Endothelial cell (in vitro differentiated cells): ENCODE measurements around the gene EFCAB6. TPM values are rescaled to one million over a fixed set of nuclear protein-coding genes. Genes with fewer than 3 reads are reported as not detected.

ENCODE experiments used
- DNase-seq: peaks from one replicate; pipeline ENCODE4 v3.0.0; 2021; ENCODE audit warnings: low spot score
- H3K27ac Mint-ChIP-seq: one replicate; pipeline ENCODE4 v1.8.0; 2021; ENCODE audit warnings: mixed read lengths, inconsistent platforms; ENCODE audit not compliant: unreplicated experiment
- H3K27me3 Mint-ChIP-seq: one replicate; pipeline ENCODE4 v1.8.0; 2021; ENCODE audit warnings: mild to moderate bottlenecking, moderate library complexity, mixed read lengths, inconsistent platforms; ENCODE audit not compliant: unreplicated experiment
- H3K36me3 Mint-ChIP-seq: one replicate; pipeline ENCODE4 v1.8.0; 2021; ENCODE audit warnings: mild to moderate bottlenecking, low read depth, mixed read lengths, inconsistent platforms; ENCODE audit not compliant: unreplicated experiment
- H3K4me1 Mint-ChIP-seq: one replicate; pipeline ENCODE4 v1.8.0; 2021; ENCODE audit warnings: mild to moderate bottlenecking, mixed read lengths, inconsistent platforms; ENCODE audit not compliant: unreplicated experiment
- H3K4me3 Mint-ChIP-seq: one replicate; pipeline ENCODE4 v1.8.0; 2021; ENCODE audit warnings: mild to moderate bottlenecking, mixed read lengths, inconsistent platforms; ENCODE audit not compliant: unreplicated experiment
- H3K9me3 Mint-ChIP-seq: one replicate; pipeline ENCODE4 v1.8.0; 2021; ENCODE audit warnings: mixed read lengths, inconsistent platforms; ENCODE audit not compliant: unreplicated experiment
- total RNA-seq: library from RNA; stranded (reverse); fragmentation: NEBNext Ultra II Directional; extraction: Animal tissue kit (Norgen Biotek cat#: 25700); gene quantifications from one replicate; pipeline ENCODE4 v1.2.1, GENCODE V29; 2021; ENCODE audit not compliant: unreplicated experiment
- TF ChIP-seq, protein P1 (sequence below): fragments of 200-600 bp; sonication (generic); IDR thresholded peaks from one replicate; pipeline ENCODE4 v1.5.0; 2021; ENCODE audit warnings: antibody characterized with exemption; ENCODE audit not compliant: unreplicated experiment

Gene EFCAB6
- total RNA-seq, 1 donor from 2014 or later: 0.69 TPM

DNA sequence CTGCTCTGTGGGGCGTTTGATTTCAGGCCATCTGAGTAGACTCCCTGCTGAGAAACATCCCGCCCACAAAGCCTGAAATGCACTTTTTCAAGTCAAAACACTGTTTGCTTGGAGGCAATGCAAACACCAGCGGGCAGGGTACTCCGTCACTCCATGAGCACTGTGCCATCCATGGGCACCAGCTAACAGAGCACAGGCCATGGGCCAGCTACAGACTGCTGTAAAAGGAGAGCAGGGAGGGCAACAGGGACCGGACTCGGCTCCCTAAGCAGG is 16.6 kb upstream of the EFCAB6 start:
- DNase-seq: no peak
- H3K27ac Mint-ChIP-seq: no peak overlapping the region
- TF ChIP-seq, protein P1, sequence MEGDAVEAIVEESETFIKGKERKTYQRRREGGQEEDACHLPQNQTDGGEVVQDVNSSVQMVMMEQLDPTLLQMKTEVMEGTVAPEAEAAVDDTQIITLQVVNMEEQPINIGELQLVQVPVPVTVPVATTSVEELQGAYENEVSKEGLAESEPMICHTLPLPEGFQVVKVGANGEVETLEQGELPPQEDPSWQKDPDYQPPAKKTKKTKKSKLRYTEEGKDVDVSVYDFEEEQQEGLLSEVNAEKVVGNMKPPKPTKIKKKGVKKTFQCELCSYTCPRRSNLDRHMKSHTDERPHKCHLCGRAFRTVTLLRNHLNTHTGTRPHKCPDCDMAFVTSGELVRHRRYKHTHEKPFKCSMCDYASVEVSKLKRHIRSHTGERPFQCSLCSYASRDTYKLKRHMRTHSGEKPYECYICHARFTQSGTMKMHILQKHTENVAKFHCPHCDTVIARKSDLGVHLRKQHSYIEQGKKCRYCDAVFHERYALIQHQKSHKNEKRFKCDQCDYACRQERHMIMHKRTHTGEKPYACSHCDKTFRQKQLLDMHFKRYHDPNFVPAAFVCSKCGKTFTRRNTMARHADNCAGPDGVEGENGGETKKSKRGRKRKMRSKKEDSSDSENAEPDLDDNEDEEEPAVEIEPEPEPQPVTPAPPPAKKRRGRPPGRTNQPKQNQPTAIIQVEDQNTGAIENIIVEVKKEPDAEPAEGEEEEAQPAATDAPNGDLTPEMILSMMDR: no peak
- peaks cover 3% of the 10 kb centered on the region for H3K4me1 Mint-ChIP-seq
- peaks cover 24% of the 10 kb centered on the region for H3K36me3 Mint-ChIP-seq
- H3K4me3 Mint-ChIP-seq: no peak overlapping the region
- H3K27me3 Mint-ChIP-seq: peaks cover 8% of the 10 kb centered on the region
- no peaks in the 10 kb centered on the region for H3K9me3 Mint-ChIP-seq

DNA sequence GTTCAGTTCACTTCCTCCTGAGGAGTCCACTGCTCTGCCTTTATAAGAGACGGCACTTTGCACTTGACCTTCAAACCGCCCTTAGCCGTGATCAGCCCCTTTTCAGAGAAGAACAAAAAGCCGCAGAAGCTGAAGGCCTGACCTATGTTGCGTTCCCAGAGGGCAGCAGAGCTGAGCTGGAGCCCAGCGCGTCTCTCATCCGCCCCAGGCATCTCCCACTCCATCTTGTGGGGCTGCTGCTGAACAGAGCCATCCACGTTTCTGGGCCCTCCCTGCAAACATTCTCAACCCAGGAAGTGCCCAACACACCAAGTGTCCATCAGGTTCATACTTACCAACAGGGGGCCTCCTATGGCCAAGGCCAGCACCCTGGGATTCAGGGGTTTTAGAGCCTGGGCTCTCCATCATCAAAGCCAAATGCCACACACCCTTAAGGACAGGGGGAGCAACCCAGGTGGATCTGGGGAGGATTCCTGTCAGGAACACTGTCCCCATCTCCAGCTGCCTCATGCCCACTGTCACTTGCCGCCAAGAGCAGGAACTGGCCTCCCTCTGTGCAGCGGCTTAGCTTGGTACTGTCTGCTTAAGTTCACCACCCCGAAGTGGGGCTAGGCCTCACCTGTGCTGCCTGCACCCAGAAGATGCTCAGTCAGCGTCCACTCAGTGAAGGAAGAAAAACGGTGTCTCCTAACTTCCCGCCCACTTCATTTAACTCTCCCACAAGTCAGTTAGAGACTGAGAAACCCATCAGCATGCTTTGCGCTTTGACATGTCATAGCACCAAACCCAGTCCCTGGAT is 16.0 kb upstream of the EFCAB6 start:
- no peak for DNase-seq
- peaks cover 24% of the 10 kb centered on the region for H3K36me3 Mint-ChIP-seq
- H3K4me3 Mint-ChIP-seq: no peak overlapping the region
- peaks cover 8% of the 10 kb centered on the region for H3K27me3 Mint-ChIP-seq
- peaks cover 6% of the 10 kb centered on the region for H3K4me1 Mint-ChIP-seq
- H3K9me3 Mint-ChIP-seq: no peaks in the 10 kb centered on the region
- TF ChIP-seq, protein P1: no peak
- no peak overlapping the region for H3K27ac Mint-ChIP-seq

DNA sequence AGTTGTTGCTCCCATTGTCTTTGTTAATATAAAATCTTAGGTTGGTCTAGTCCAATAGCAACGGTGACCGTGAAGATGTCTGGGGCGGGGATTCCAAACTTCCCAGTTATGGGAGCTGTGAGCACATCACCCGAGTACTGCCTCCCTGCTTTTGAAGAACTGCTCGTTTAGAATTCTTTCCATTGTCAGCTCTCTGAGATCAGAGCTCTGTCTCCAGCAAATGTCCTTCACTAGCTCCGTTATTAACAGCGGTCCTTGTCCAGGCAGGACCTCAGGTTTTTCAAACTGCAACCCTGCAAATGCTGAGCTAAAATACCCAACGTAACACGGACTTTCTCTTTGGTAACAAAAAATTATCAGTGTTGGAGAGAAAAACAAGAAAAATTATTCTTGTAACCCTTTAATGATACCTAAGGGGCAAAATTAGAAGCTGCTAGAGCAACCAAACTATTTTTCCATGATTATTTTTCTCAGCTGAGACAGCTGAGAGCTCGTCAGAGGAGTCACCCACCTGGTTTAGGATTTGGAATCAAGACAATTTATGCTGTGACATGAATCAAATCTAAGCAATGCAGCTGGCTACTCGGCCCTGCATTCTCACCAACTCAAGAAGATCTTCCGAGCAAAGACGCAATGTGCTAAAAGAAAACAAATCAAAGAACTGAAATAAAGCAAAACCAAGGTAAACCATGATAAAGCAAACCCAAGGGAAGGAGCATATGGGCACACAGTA is 15.1 kb upstream of the EFCAB6 start:
- Mint-ChIP-seq H3K36me3 (peaks cover 21% of the 10 kb centered on the region), H3K4me1 (peaks cover 13% of the 10 kb centered on the region), H3K4me3 (no peak overlapping the region), H3K27me3 (peaks cover 9% of the 10 kb centered on the region), H3K27ac (no peak overlapping the region), H3K9me3 (no peaks in the 10 kb centered on the region)
- TF ChIP-seq, protein P1: no peak
- DNase-seq: no peak

DNA sequence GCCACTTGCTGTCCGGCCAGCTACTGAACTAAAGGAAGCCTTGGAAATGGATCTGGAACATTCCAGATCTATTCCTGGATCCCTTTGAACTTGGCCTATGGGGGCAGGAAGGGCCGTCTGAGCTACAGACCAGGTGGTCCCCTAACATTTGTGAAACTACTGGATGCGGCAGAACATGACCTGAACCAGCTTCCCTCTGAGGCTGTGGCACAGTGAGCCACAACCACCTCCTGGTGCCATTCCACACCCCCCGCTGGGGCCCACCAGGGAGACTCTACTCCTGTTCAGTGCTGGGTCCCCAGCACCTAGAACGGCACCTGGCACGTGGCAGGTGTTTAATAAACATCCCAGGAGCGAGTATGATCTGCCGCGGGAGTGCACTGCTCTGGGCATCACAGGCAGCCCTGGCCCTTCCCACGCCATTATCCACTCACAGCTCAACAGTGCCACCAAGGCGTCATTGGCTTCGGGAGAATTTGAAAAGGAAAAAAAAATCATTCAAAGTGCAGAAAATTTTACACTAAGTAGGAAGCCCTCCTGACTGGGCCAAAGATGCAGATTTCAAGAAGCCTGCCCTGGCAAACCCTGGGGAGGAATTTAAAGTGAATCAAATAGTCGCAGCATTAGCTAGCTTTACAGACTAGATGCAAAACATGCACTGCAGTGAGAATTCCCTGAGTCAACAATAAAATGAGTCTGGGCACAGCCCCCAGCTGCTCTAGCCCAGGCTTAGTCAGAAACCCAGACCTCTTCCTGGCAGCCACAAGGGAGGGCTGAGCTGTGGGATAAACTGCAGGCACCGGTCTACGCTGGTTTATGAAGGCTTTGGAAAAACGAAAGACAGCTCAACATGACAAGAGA is 14.3 kb upstream of the EFCAB6 start:
- Mint-ChIP-seq H3K9me3 (no peaks in the 10 kb centered on the region), H3K4me1 (peaks cover 20% of the 10 kb centered on the region), H3K4me3 (no peak overlapping the region), H3K36me3 (peaks cover 19% of the 10 kb centered on the region), H3K27me3 (peaks cover 13% of the 10 kb centered on the region), H3K27ac (no peak overlapping the region)
- no peak for DNase-seq
- TF ChIP-seq, protein P1: no peak
